ENCODE measurements around the gene LASP1. TPM values are rescaled to one million over a fixed set of nuclear protein-coding genes. Genes with fewer than 3 reads are reported as not detected.
"Not testable (repeated sequence)": the region's sequence is repeated elsewhere in the genome, so short reads cannot be mapped to it uniquely, and the experiment has no call there.

The LASP1 gene
- total RNA-seq, 4 donors from 2014 or later: 117 to 553 (median 307) TPM

- intact Hi-C loops (cut with DNase I; ENCODE audit: low total_unique reads): no loop called here
- in situ Hi-C loops (cut with MboI; ENCODE audit: low pct_ligation_motif_present in 1 of 4, low pct_unique_long_range_greater_than_20kb in 1 of 4, low sequenced_read_pairs in 3 of 4): no loop called here
- 100% methylated on average over 1 of the region's 1 CpG; no CpG with 5 or more reads in 1 of the 2 donors for WGBS, 2 donors (ENCODE audit: low coverage in 1 of 2)
These were observed 70.5 kb downstream of the LASP1 start for GRCh38 chr17:38940404-38940803.

DNA sequence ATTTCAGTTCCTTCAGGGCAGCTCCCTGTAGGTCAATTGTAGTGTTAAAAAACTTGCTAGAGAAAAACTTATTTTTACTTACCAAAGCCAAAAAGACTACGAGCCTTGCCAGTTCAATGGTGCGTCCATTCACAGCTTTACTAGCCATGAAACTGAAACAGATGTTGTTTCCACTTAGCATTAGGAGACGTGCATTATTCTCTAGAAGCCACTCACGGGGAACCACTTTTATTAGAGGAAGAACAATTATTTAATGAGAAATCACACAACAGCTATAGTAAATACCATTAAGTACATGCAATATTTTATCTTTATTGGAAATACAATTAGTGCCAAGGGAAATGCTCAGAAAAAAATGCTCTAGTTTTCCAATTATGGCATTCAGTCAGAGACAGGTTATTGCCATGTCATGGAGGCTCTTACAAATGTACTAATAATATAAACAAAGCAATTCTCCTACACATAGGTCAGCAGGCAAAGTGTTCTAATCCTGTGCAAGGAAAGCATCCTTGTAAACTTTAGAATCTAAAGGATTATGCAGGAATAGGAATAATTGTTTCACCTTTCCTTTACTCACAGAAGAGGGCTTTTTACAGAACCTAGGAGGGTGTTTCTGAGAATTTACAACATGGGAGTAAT is 73.0 kb downstream of the LASP1 start:
- in situ Hi-C loops (cut with MboI; ENCODE audit: low pct_ligation_motif_present in 1 of 4, low pct_unique_long_range_greater_than_20kb in 1 of 4, low sequenced_read_pairs in 3 of 4): no loop called here
- intact Hi-C loops (cut with DNase I; ENCODE audit: low total_unique reads): no loop called here
- Histone ChIP-seq H3K9me3 (no peaks in the 10 kb centered on the region), H3K4me1 (peaks cover 0 to 8% (median 2%) of the 10 kb centered on the region in 4 donors), H3K36me3 (no peaks in the 10 kb centered on the region), H3K27me3 (peaks cover 7% of the 10 kb centered on the region), H3K4me3 (no peak overlapping the region), H3K27ac (no peak overlapping the region)
- no peak for DNase-seq
- TF ChIP-seq POLR2AphosphoS5 (IDR thresholded peaks at IDR 0.05) (no peak), EP300 (IDR thresholded peaks at IDR 0.05; ENCODE audit: low read depth) (no peak), POLR2A (IDR thresholded peaks at IDR 0.05) (no peak)
- TF ChIP-seq, protein P1, sequence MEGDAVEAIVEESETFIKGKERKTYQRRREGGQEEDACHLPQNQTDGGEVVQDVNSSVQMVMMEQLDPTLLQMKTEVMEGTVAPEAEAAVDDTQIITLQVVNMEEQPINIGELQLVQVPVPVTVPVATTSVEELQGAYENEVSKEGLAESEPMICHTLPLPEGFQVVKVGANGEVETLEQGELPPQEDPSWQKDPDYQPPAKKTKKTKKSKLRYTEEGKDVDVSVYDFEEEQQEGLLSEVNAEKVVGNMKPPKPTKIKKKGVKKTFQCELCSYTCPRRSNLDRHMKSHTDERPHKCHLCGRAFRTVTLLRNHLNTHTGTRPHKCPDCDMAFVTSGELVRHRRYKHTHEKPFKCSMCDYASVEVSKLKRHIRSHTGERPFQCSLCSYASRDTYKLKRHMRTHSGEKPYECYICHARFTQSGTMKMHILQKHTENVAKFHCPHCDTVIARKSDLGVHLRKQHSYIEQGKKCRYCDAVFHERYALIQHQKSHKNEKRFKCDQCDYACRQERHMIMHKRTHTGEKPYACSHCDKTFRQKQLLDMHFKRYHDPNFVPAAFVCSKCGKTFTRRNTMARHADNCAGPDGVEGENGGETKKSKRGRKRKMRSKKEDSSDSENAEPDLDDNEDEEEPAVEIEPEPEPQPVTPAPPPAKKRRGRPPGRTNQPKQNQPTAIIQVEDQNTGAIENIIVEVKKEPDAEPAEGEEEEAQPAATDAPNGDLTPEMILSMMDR (IDR thresholded peaks at IDR 0.05): no peak
- 42 to 45% methylated on average over 4 of the region's 4 CpGs for WGBS, 2 donors (ENCODE audit: low coverage in 1 of 2)

More at GRCh38 chr17:38940404-38940803, 70.5 kb downstream of the LASP1 start:
- Histone ChIP-seq H3K4me1 (peaks cover 0 to 8% (median 2%) of the 10 kb centered on the region in 4 donors), H3K27me3 (peaks cover 13% of the 10 kb centered on the region), H3K27ac (no peak overlapping the region), H3K4me3 (no peak overlapping the region), H3K9me3 (no peaks in the 10 kb centered on the region), H3K36me3 (no peaks in the 10 kb centered on the region)
- no peak for DNase-seq
- TF ChIP-seq POLR2AphosphoS5 (IDR thresholded peaks at IDR 0.05): no peak
- TF ChIP-seq, protein P1 (IDR thresholded peaks at IDR 0.05): no peak

DNA sequence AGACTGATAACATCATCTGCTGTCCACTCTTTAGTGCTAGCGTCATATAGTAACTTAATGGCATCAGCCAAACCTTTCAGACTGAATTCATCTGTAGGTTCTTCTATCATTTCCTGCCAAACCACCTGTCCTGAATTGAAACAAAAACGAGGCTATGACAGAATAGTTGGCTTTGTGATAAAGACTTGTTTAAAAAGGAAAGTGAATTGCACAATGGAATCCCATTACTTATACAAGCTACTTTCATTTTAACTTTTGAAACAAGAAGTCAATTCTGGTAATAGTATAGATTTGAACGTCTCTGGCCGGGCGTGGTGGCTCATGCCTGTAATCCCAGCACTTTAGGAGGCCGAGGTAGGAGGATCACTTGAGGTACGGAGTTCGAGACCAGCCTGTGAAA is 73.7 kb downstream of the LASP1 start:
- no peak overlapping the region for H3K4me3 ChIP-seq
- in situ Hi-C loops (cut with MboI; ENCODE audit: low pct_ligation_motif_present in 1 of 4, low pct_unique_long_range_greater_than_20kb in 1 of 4, low sequenced_read_pairs in 3 of 4): no loop called here
- peaks cover under 1% of the 10 kb centered on the region for H3K27me3 ChIP-seq
- H3K36me3 ChIP-seq: no peaks in the 10 kb centered on the region
- H3K9me3 ChIP-seq: no peaks in the 10 kb centered on the region
- intact Hi-C loops (cut with DNase I; ENCODE audit: low total_unique reads): no loop called here
- no peak overlapping the region for H3K27ac ChIP-seq
- no peak for DNase-seq
- no peak for TF ChIP-seq POLR2A (IDR thresholded peaks at IDR 0.05)
- TF ChIP-seq, protein P1 (IDR thresholded peaks at IDR 0.05): no peak
- no peak for TF ChIP-seq POLR2AphosphoS5 (IDR thresholded peaks at IDR 0.05)
- TF ChIP-seq EP300 (IDR thresholded peaks at IDR 0.05; ENCODE audit: low read depth): no peak
- peaks cover 0 to 8% (median 2%) of the 10 kb centered on the region in 4 donors for H3K4me1 ChIP-seq
- 45 to 47% methylated on average over 8 of the region's 8 CpGs for WGBS, 2 donors (ENCODE audit: low coverage in 1 of 2)

GRCh38 chr17:38947189-38947588 is 77.3 kb downstream of the LASP1 start:
- no peaks in the 10 kb centered on the region for H3K27me3 ChIP-seq
- no peaks in the 10 kb centered on the region for H3K9me3 ChIP-seq
- in situ Hi-C loops (cut with MboI; ENCODE audit: low pct_ligation_motif_present in 1 of 4, low pct_unique_long_range_greater_than_20kb in 1 of 4, low sequenced_read_pairs in 3 of 4) (no loop called here), intact Hi-C loops (cut with DNase I; ENCODE audit: low total_unique reads) (no loop called here)
- no peak overlapping the region for H3K27ac ChIP-seq
- 88 to 92% methylated on average over 2 of the region's 2 CpGs for WGBS, 2 donors (ENCODE audit: low coverage in 1 of 2)
- no peak overlapping the region for H3K4me3 ChIP-seq
- TF ChIP-seq POLR2AphosphoS5 (IDR thresholded peaks at IDR 0.05) (no peak), POLR2A (IDR thresholded peaks at IDR 0.05) (no peak), EP300 (IDR thresholded peaks at IDR 0.05; ENCODE audit: low read depth) (no peak)
- TF ChIP-seq, protein P1 (IDR thresholded peaks at IDR 0.05): no peak
- H3K4me1 ChIP-seq: peaks cover 0 to 8% (median 2%) of the 10 kb centered on the region in 4 donors
- no peak for DNase-seq
- H3K36me3 ChIP-seq: no peaks in the 10 kb centered on the region

- H3K36me3 ChIP-seq; H3K4me1 ChIP-seq; intact Hi-C loops (cut with DNase I; ENCODE audit: low total_unique reads); H3K27ac ChIP-seq; in situ Hi-C loops (cut with MboI; ENCODE audit: low pct_ligation_motif_present in 1 of 4, low pct_unique_long_range_greater_than_20kb in 1 of 4, low sequenced_read_pairs in 3 of 4); H3K27me3 ChIP-seq; DNase-seq; H3K9me3 ChIP-seq; H3K4me3 ChIP-seq: not testable (repeated sequence)
- WGBS, 2 donors (ENCODE audit: low coverage in 1 of 2): 78 to 93% methylated on average over 3 to 7 of the region's 7 CpGs
These were observed 83.9 kb downstream of the LASP1 start for GRCh38 chr17:38953800-38954199.

Measured in transverse colon (tissue), 4 donors.